GM18858 (cell line): ENCODE measurements around the gene C22orf23.
"Not testable (repeated sequence)": the region's sequence is repeated elsewhere in the genome, so short reads cannot be mapped to it uniquely, and the experiment has no call there.

ENCODE experiments used
- ATAC-seq: cut with Tn5 transposase; IDR thresholded peaks from one replicate; pipeline ENCODE4 v1.9.1; 2021; ENCODE audit not compliant: unreplicated experiment

Gene C22orf23

DNA sequence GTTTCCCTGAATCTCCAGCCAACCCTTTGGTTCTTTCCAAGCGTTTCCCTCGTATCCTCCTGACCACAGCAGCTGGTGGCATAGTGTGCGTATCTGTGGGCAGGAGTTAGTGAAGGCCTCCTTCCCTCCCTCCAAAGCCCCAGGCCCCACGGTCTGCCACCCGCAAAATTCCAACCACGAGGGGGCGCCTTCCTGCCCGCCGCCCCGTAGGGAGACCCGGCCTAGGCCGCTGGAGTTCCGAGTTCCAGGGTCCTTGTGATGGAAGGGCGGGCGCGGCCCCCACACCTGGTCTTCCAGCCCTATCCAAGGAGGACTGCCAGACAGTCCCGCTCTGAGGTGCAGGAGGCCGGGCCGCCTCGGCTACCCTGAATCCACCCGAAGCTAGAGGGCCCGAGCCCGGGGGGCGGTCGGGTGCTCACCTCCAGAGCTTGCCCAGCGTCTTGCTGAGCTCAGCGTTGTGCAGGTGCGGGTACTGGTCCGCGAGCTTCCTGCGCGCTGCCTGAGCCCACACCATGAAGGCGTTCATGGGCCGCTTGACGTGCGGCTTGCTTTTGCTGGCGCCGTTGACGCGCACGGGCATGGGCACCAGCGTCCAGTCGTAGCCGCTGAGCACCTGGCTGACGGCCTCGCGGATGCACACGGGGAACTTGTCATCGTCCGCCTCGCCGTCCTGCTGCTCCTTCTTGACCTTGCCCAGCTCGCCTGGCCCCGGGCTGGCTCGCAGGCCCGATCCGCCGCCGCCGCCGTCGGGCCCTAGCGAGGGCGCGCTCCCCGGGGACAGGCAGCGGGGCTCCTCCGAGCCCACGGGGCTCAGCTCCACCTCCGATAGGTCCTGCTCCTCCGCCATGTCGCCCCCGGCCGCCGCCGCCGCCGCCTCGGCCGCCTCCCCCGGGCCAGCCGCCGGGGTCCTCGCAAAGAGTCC, 29.8 kb upstream of the C22orf23 start:
- ATAC-seq, result no peak

DNA sequence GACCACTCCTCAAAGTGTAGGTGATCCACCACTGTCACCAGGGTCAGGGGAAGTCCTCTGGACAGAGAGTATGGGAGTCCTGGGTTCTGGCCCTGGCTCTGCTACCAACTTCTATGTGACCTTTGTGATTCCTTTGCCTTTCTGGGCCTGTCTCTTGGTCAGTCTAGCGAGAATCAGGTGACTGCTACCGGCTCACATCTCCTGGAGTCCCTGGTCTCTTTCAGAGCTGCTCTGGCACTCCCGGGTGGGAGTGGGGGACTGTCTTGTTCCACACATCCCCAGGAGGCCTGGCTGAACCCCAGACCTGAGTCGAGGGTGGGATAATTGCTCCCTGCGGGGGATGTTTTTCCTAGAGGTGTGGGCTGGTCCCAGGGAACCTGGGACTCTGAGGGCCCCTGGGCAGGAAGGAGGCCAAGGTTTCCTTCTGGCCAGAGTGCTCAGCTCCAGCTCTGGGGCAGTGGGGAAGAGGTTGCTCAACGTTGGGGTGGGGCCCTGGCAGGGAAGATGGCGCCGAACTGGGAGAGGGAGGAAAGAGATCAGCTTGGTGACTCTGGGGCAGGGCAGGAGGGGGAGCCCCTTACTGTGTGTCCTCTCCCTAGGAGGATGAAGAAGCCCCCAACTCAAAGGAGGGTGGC, 28.9 kb upstream of the C22orf23 start:
- ATAC-seq, result no peak

DNA sequence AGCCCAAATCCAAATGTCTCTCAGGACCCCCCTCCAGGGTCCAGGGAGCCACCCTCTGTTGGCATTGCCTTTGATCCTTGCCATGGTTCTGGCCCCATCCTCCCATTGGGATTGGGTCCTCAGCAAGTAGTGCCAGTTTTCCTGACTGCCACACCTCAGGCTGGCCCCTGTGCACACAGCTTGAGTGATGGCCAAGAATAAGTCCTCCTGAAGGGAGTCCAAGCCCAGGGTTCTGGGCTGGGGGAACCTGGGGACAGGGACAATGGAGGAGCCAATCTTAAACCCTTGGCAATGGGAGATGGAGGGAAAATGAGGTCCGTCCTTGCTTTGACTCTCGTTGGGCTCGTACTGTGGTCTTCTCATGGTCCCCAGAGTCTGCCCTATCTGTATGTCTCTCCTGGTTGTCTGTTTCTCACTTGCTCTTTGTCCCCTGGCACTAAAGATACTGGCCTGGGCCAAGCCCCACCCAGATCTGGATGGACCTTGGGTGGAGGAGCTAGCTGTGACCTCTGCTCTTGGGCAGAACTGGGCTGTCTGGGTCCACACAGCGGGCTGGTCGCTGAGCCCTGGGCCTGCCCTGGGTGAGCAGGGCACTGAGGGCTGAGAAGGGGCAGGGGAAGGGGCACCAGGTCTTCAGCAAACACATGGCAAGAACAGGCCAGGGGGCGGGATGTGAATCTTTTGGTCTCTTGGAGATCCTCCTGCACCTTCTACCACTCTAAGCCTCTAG, 28.0 kb upstream of the C22orf23 start:
- no peak for ATAC-seq

DNA sequence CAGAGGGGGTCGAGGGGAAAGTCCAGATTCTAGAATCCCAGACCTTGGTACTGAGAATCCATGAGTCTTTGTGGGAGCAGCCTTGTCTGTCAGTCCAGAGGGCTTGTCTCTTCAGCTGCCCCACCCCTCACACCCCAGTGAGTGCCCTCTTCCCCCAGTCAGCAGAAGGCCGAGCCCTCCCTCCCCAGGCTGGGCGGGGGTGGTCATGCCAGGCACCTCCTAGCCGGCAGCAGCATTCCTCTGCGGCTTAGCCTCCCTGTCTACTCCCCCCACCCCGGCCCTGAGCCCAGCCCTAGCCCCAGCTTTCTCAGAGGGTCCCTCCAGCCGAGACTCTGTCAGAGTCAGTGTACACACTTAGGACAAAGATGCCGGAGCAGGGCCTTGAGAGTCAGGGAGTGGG, 26.4 kb upstream of the C22orf23 start:
- ATAC-seq, result no peak

DNA sequence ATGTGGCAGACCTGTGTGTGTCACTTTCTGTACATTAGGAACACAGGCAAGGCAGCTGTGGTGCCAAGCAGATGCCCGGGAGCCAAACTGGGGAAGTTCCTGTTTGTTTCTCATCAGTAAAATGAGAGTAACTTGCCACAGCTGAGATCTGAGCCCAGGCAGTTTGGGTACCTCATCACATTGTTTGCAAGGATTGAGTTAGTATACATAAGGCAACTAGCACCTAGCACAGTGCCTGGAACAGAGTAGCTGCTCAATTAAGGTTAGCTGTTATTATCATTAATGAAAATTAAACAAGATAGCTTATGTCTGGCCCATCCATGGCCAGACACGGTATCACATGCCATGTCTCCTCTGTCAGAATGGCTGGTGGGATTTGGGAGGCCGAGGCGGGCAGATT, 23.1 kb upstream of the C22orf23 start:
- no peak for ATAC-seq

GRCh38 chr22:37976022-37976421, 22.6 kb upstream of the C22orf23 start:
- not testable (repeated sequence) for ATAC-seq

DNA sequence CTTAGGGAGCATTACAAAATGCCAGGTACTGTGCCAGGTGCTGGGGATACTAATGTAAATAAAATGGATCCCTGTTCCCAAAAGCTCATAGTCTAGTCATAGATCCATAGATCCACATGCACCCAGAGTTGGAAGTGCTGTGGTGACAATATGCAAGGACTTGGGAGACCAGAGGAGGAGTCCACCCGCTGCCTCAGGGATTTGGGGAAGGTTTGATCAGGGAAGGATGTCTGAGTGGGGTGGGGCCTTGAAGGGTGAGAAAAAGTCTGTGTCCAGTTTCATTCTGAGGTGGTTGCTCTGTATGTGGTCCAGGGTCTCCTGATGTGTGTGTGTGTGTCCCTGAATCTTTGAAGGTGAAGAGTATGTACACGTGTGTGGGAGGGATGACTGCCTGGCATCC, 21.8 kb upstream of the C22orf23 start:
- ATAC-seq, result no peak

DNA sequence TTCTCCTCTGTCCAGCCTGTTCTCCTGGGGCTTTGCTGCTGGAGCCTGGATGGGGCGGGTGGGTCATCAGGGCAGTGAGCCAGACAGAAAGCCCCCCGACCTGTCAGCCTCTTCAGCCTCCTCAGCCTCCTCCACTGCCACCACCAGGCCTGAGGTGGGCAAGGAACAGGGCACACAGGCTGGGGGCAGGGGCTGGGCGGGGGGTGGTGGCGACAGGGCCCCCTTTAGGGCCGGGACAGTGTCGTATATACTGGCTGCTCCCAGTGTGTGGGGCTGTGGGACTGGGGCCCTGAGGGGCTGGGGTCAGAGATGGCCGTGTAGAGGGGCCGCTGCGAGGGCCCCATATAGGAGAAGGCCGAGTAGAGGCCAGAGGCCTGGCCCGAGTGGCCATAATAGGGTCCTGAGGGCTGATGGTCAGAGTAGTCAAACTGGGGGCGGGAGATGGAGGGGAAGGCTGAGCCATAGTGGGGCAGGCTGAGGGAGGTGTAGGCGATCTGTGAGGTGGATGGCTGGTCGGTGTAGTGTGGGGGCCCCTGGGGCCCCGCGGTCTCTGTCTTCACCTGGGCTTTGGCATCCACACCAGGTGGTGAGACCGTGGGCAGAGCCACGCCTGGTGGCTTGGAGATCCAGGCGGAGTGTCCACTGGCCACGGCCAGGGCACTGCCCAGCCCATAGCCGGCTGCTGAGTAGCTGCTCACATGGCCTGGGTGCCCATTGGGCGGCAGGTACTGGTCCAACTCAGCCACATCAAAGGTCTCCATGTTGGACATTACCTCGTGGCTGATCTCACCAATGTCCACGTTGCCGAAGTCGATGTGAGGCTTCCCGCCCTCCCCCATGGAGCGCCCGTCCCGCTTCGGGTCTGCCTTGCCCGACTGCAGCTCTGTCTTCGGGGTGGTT, 20.1 kb upstream of the C22orf23 start:
- no peak for ATAC-seq

DNA sequence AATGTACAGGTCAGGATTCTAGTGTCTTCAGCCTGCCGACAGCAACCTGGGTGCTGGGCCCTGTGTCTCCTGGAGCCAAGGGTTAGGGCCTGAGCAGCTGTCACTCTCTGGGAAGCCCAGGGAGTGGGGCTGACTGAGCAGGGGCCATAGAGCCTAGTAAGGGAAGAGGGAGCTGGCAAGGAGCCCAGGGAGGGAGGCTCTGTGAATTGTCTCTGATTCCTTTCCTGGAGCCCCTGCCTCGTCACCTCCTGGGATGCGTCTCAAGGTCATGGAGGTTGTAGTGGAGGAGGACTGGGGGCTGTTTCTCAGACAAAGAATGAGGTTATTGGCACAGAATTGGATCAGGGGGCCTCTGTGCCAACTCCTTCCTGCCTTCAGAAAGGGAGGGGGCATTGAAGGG, 19.1 kb upstream of the C22orf23 start:
- ATAC-seq, result no peak

GRCh38 chr22:37971475-37972434, 18.4 kb upstream of the C22orf23 start:
- ATAC-seq, result no peak

DNA sequence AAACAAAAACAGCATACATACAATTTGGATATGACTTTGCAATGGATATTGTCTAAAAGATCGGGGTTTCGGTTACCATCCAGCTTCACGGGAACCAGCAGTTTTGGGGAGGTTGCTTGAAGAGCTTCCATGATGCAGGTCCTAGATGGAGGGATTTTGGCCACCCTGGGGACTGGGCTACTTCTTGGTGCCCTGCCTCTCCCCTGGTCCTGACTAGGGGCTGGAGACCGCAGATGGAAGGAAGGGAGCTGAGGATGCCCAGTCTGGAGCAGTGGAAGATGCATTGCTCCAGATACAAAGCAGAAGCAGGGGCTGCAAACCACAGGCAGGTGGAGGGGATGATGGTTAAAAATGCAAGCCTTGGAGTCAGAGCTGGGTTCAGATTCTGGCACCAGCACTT, 17.5 kb upstream of the C22orf23 start:
- no peak for ATAC-seq

DNA sequence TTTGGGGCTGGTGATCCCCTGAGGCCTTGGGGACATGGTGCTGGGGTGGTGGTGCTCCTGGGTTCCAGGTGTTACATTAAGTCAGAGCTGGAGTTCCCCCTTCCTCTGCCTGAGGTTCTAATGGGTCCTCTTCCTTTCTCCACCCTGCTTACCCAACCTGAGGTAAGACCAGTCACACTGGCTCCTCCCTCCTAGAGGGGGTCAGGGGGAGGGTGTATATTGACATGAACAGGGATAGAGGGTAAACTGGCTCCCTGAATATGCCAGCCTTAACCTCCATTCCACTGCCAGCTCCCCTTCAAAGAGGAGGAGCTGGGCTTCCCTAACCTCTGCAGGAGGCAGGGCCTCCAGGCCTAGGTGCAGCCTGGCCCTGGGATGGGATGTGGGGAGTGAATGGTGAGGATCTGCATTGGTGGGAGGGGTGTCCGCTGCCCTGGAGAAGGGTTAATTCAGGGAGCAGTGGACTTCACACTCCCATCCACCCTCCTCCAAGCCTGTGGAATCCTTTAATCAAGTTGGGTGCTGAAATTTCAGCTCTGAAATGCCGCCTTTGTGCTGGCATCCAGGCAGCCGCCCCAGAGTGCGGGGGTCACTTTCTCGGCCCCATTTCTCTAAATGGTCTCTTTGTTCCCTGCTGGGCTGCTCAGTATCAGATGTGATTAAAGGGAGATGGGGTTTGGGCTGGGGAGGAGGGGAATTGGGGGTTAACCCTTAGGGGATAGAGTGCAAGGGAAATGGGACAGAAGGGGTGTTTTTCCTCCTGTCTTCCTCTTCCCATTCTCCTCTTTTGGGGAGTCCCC, 15.3 kb upstream of the C22orf23 start:
- ATAC-seq, result no peak

GRCh38 chr22:37967637-37968451, 14.4 kb upstream of the C22orf23 start:
- no peak for ATAC-seq

DNA sequence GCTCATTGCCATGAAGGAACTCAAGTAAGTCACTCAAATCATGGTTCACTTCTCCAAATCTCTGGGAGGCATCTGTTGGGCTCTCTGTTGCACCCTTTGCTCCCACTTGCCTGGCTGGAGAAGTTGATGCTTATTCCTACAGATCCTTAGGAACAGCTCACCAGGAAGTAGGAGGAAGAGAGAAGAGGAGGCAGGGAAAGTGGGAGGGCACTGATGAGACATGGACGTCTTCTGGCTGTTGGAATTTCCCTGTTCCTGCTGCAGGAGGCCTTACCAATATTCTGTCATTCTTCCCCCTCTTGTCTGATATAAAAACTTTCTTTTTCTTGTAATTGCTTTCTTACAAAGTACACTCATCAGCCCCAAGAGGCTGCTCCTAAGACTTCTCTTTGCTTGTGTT, 13.7 kb upstream of the C22orf23 start:
- no peak for ATAC-seq

GRCh38 chr22:37965940-37966664, 12.7 kb upstream of the C22orf23 start:
- no peak for ATAC-seq

DNA sequence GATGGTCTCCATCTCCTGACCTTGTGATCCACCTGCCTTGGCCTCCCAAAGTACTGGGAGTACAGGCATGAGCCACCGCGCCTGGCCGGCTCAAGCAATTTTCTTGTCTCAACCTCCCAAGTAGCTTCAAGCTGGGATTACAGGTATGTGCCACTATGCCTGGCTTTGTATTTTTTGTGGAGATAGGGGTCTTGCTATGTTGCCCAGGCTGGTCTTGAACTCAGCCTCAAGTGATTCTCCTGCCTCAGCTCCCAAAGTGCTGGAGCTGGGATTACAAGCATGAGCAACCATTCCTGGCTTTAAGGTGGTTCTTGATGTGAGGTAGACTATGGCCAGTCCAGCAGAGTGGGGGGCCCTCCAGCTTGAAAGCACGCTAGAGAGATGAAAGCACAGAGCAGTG, 7.7 kb upstream of the C22orf23 start:
- ATAC-seq, result no peak

GRCh38 chr22:37959231-37959825, 5.9 kb upstream of the C22orf23 start:
- ATAC-seq, result no peak
